G401.6 (cell line): ENCODE data around the gene NSD1.

Experiments
- FAIRE-seq: peaks from 2 replicates; lab custom pipeline; 2012; peaks lifted over from hg19 to GRCh38; lab: Jason Lieb, UNC

NSD1 gene

GRCh38 chr5:177179431-177179830, 45.9 kb downstream of the NSD1 start:
- no peak for FAIRE-seq

- no peak for FAIRE-seq
Observed at GRCh38 chr5:177183142-177183541, 49.6 kb downstream of the NSD1 start.

- no peak for FAIRE-seq
Observed at GRCh38 chr5:177183766-177184360, 50.3 kb downstream of the NSD1 start.

DNA sequence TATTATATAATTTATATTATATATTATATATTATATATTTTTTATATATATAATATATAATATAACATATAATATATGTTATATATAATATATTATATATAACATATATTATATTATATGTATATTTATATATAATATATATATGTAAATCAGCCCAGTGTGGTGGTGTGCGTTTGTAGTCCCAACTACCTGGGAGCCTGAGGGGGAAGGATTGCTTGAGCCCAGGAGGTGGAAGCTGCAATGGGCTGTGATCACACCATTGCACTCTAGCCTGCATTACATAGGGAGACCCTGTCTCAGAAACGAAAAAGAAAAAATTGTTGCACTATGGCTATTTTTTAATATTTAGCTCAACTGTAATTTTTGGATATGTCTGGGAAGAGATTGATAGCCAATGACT, 52.4 kb downstream of the NSD1 start:
- no peak for FAIRE-seq

DNA sequence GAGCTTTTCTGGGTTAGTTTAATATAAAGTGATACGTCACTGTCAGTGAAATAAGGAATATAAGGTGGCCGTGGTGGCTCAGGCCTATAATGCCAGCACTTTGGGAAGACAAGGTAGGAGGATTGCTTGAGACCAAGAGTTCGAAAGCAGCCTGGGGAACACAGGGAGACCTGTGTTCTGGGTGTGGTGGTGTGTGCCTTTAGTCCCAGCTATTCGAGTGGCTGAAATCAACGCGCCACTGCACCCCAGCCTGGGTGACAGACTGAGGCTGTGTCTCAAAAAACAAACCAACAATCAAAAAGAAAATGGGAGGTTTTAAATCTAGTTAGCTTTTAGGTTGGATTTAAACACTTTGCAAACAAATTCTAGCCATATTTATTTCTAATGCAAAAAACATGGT, 53.1 kb downstream of the NSD1 start:
- no peak for FAIRE-seq

DNA sequence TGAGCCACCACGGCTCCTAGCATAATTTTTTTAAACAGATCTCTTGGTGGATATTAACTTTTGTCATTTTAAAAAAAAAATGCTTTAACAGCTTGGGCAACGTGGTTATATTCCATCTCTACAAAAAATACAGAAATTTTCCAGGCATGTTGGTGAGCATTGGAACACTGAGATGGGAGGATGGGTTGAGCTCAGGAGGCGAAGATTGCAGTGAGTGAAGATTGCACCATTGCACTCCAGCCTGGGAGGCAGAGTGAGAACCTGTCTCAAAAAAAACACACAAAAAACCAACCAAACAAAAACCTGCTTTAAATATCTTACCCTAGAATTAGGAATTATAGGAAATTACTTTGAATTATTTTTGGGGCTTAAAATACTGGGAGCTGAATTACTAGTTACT, 55.2 kb downstream of the NSD1 start:
- peak; percentile 37 for FAIRE-seq

- FAIRE-seq = peak; percentile 23
Observed at GRCh38 chr5:177189416-177189815, 55.8 kb downstream of the NSD1 start.

GRCh38 chr5:177189965-177190364, 56.4 kb downstream of the NSD1 start:
- FAIRE-seq = no peak

- no peak for FAIRE-seq
Observed at GRCh38 chr5:177194268-177194667, 60.7 kb downstream of the NSD1 start.

DNA sequence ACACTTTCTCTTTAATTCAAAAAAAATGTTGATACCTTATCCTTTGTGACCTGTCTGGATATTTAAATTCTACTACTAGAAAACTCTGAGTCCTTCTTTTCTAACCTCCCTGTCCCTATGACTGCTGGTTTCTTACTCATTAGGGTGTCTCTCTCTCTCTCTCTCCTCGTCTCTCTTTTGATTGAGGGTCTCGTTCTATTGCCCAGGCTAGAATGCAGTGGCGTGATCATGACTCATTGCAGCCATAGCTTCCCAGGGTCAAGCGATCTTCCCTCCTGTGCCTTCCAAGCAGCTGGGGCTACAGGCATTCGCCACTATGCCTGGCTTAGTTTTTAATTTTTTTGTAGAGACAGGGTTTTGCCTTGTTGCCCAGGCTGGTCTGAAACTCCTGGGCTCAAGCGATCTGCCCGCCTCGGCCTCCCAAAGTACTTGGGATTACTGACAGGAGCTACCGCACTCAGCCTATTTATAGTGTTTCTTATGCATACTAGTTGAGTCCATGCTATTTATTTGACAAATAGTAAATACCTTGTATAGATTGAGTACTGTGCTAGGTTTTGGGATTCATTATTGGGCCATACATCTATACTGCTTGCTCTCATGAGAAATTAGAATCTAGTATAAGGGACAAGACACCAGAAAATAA, 61.9 kb downstream of the NSD1 start:
- no peak for FAIRE-seq

DNA sequence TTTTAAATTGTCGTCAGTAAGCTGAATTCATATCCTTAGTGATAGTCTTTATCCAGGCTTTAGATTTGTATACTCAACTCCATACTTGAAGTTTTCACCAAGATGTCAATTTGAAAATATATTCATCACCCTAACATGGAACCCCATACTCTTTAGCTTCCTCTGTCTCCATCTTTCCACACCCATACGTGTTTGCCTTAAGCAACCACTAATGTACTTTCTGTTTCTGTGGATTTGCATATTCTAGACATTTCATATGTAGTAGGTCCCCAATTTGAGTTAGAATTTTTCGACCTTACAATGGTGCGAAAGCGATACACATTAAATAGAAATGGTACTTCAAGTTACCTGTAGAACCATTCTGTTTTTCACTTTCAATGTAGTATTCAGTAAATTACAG, 65.2 kb downstream of the NSD1 start:
- no peak for FAIRE-seq

- no peak for FAIRE-seq
Observed at GRCh38 chr5:177204281-177204680, 70.7 kb downstream of the NSD1 start.

DNA sequence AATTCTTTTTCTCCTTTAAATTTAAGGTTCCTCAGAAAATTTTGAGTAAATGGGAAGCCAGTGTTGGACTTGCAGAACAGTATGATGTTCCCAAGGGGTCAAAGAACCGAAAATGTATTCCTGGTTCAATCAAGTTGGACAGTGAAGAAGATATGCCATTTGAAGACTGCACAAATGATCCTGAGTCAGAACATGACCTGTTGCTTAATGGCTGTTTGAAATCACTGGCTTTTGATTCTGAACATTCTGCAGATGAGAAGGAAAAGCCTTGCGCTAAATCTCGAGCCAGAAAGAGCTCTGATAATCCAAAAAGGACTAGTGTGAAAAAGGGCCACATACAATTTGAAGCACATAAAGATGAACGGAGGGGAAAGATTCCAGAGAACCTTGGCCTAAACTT, 76.0 kb downstream of the NSD1 start:
- no peak for FAIRE-seq

- no peak for FAIRE-seq
Observed at GRCh38 chr5:177212242-177212641, 78.7 kb downstream of the NSD1 start.

DNA sequence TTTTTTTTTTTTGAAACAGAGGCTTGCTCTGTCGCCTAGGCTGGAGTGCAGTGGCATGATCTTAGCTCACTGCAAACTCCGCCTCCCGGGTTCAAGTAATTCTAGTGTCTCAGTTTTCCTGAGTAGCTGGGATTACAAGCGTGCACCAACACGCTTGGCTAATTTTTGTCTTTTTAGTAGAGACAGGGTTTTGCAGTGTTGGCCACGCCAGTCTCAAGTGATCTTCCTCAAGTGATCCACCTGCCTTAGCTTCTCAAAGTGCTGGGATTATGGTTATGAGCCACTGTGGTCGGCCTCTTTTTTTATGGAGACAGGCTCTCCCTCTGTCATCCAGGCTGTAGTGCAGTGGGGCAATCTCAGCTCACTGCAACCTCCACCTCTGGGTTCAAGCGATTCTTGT, 87.0 kb downstream of the NSD1 start:
- no peak for FAIRE-seq

DNA sequence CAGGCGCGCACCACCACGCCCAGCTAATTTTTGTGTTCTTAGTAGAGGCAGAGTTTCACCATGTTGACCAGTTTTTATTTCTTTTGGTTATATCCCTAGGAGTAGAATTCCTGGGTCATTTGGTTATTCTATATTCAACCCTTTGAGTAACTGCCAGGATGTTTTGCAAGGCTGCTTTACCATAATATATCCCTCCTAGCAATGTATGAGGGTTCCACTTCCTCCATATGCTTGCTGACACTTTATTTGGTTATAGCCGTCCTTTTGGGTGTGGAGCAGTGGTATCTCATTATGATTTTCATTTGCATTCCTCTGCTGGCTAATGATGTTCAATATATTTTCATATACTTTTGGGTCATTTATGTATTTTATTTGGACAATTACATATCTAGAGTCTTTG, 88.7 kb downstream of the NSD1 start:
- FAIRE-seq = no peak

DNA sequence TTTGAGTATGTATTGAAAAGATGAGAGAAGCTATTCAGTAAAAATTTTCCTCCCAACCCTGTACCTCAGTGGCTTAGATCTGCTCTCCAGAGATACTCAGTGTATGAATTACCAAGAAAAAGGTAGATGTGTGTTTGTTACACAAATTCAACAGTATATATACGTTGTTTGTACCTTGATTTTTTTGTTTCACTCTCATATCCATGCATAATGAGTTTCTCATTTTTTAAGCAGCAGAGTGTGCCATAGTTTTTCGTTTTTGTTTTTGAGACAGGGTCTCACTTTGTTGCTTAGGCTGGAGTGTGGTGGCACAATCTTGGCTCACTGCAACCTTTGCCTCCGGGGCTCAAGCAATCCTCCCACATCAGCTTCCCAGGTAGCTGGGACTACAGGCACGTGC, 92.2 kb downstream of the NSD1 start:
- no peak for FAIRE-seq

DNA sequence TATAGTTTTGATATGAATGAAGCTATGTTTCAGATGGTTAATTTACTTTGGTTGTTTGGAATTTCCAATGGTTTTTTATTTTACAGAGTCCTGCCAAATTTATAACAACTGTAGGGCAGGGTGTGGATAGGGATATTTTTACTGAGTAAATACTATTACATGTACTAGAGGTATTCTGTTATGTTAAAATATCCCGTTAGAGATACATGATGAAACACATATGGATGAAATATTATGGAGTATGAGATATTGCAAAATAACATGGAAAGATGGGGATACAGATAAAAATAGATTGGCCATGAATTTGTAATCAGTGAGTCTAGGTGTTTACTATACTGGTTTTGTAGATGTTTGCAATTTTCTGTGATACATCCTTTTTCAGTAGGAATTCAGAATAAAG, 93.3 kb downstream of the NSD1 start:
- FAIRE-seq = no peak

DNA sequence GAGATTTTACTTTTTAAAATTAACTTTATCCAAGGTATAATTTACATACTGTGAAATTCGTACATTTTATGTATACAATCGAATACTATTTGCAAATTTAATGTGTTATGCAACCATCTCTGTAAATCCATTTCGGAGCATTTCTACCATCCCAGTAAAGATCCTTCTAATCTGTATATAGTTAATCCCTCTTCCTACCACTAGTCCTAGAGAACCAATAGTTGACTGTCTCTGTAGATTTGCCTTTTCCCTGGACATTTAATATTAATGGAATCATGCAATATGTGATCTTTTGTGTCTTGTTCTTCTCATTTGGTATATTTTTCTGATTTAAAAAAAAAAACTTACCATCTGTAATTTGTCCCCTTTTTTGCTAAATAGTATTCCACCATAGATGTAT, 95.2 kb downstream of the NSD1 start:
- peak; percentile 41 for FAIRE-seq

DNA sequence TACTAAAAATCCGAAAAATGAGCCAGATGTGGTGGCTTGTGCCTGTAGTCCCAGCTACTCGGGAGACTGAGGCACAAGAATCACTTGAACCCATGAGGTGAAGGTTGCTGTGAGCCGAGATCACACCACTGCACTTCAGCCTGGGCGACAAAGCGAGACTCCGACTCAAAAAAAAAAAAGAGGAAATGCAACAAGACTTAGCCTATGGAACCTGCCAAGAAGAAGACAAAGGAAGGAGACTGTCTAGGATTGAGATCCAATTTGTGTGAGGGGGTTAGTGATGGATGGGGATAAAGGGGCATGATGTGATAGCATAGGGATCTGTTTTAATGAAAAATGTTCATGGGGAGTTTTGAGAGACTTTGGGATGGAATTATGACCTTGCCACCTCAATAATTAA, 97.1 kb downstream of the NSD1 start:
- no peak for FAIRE-seq

- FAIRE-seq = no peak
Observed at GRCh38 chr5:177231479-177232250, 98.1 kb downstream of the NSD1 start.

- FAIRE-seq = no peak
Observed at GRCh38 chr5:177232358-177232757, 98.8 kb downstream of the NSD1 start.

GRCh38 chr5:177232761-177233160, 99.2 kb downstream of the NSD1 start:
- no peak for FAIRE-seq

DNA sequence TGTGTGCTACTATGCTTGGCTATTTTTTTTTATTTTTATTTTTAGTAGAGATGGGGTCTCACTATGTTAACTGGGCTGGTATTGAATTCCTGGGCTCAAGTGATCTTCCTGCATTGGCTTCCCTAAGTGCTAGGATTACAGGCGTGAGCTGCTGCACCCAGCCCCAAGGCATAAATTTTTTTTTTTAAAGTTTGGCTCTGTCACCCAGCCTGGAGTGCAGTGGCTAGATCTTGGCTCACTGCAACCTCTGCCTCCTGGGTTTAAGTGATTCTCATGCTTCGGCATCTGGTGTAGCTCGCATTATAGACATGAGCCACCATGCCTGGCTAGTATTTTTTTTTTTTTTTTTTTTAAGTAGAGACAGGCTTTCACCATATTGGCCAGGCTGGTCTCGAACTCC, 99.6 kb downstream of the NSD1 start:
- no peak for FAIRE-seq
